RWPE2 (cell line): ENCODE measurements around the gene COA8.
A peak's percentile ranks its signal among the peaks of the same experiment; 100 is the strongest.

Experiments
- ATAC-seq: fragments of 200-7000 bp; cut with Tn5 transposase; 3 replicates; pipeline ENCODE4 v1.9.1; 2021; ENCODE audit warnings: low read depth
- DNase-seq: peaks from one replicate; pipeline ENCODE4 v3.0.0-alpha.2; 2020; ENCODE audit warnings: low spot score
- H3K27ac ChIP-seq: fragments of 450-650 bp; 2 replicates; pipeline ENCODE4 v1.5.1; 2017; ENCODE audit warnings: mild to moderate bottlenecking; ENCODE audit not compliant: poor library complexity, severe bottlenecking
- H3K27me3 ChIP-seq: fragments of 250-450 bp; sonication (Bioruptor Pico); 2 replicates; pipeline ENCODE4 v1.5.1; 2021; ENCODE audit warnings: mild to moderate bottlenecking, moderate library complexity; ENCODE audit not compliant: insufficient read depth, poor library complexity, severe bottlenecking
- H3K36me3 ChIP-seq: fragments of 250-450 bp; sonication (Bioruptor Pico); 2 replicates; pipeline ENCODE4 v1.5.1; 2020; ENCODE audit warnings: low read depth, mild to moderate bottlenecking, moderate library complexity
- H3K4me1 ChIP-seq: fragments of 250-450 bp; sonication (Bioruptor Pico); 2 replicates; pipeline ENCODE4 v1.5.1; 2021; ENCODE audit warnings: mild to moderate bottlenecking, moderate library complexity; ENCODE audit not compliant: insufficient read depth, poor library complexity, severe bottlenecking
- H3K4me3 ChIP-seq: fragments of 250-450 bp; sonication (Bioruptor Pico); 2 replicates; pipeline ENCODE4 v1.5.1; 2021; ENCODE audit warnings: mild to moderate bottlenecking, moderate library complexity; ENCODE audit not compliant: severe bottlenecking
- H3K9me3 ChIP-seq: fragments of 250-450 bp; sonication (Bioruptor Pico); 2 replicates; pipeline ENCODE4 v1.5.1; 2021; ENCODE audit warnings: mild to moderate bottlenecking, moderate library complexity; ENCODE audit not compliant: severe bottlenecking
- TF ChIP-seq, protein P1 (sequence below): fragments of 450-650 bp; IDR thresholded peaks from one replicate; pipeline ENCODE4 v1.5.1; 2017; ENCODE audit warnings: mild to moderate bottlenecking, moderate library complexity; ENCODE audit not compliant: poor library complexity, severe bottlenecking

COA8 gene

DNA sequence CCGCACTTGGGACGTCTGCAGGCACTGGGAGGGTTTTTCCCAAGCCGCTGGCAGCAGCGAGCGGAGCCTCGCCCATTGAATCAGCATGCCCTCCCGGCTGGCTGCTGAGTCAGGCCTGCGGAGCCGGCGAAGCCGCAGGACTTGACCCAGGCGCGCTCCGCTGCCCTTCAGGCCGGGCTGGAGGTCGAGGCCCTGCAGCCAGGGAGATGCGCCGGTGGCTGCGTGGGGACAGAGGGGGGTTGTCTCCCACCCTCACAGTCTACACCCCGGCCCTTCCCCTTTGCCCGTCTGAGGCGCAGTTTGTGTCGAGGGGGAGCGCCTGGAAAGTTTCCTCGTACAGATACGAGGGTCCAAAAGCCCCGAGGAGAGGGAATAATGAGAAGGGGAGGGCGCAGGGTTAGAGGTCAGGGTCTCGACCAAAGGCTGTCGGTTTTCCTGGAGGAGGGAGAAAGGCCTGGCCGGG lies 65.5 kb downstream of the COA8 start:
- Histone ChIP-seq H3K27ac (peak overlapping the region; percentile 87), H3K4me1 (peaks cover 22% of the 10 kb centered on the region)
- DNase-seq: peak; percentile 93

DNA sequence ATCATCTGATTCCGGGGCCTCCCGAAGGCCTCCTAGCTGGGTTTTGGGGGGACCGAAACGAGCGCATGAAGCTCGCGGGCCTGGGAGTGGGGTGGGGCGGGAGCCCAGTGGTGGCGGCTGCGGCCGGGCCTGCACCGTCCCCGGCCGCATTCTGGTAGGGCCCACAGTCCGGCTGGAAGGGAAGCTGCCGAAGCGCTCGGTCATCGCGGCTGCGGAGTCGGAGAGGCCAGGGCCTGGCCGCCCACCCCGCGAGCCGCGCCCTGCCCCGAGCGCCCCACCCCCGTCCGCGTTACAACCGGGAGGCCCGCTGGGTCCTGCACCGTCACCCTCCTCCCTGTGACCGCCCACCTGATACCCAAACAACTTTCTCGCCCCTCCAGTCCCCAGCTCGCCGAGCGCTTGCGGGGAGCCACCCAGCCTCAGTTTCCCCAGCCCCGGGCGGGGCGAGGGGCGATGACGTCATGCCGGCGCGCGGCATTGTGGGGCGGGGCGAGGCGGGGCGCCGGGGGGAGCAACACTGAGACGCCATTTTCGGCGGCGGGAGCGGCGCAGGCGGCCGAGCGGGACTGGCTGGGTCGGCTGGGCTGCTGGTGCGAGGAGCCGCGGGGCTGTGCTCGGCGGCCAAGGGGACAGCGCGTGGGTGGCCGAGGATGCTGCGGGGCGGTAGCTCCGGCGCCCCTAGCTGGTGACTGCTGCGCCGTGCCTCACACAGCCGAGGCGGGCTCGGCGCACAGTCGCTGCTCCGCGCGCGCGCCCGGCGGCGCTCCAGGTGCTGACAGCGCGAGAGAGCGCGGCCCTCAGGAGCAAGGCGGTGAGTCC lies 66.1 kb downstream of the COA8 start, which contains the start of gene KLC1:
TSS of gene KLC1 (plus strand) at position 528 of the 819 bp plus-strand sequence. CDS start 25,354 bp downstream, outside the sequence.
- Histone ChIP-seq H3K4me3 (peak within 1 kb of the TSS; percentile 94), H3K27ac (peak within 1 kb of the TSS; percentile 87), H3K27me3 (no peaks in the 10 kb centered on the region), H3K4me1 (peaks cover 22% of the 10 kb centered on the region), H3K9me3 (no peaks in the 10 kb centered on the region), H3K36me3 (peaks cover 21% of the 10 kb centered on the region)
- ATAC-seq (peak; percentile 35), DNase-seq (peak; percentile 83)
- TF ChIP-seq, protein P1, sequence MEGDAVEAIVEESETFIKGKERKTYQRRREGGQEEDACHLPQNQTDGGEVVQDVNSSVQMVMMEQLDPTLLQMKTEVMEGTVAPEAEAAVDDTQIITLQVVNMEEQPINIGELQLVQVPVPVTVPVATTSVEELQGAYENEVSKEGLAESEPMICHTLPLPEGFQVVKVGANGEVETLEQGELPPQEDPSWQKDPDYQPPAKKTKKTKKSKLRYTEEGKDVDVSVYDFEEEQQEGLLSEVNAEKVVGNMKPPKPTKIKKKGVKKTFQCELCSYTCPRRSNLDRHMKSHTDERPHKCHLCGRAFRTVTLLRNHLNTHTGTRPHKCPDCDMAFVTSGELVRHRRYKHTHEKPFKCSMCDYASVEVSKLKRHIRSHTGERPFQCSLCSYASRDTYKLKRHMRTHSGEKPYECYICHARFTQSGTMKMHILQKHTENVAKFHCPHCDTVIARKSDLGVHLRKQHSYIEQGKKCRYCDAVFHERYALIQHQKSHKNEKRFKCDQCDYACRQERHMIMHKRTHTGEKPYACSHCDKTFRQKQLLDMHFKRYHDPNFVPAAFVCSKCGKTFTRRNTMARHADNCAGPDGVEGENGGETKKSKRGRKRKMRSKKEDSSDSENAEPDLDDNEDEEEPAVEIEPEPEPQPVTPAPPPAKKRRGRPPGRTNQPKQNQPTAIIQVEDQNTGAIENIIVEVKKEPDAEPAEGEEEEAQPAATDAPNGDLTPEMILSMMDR: no peak

More for the DNA sequence above, 65.5 kb downstream of the COA8 start:
- peak; percentile 71 for ATAC-seq
- TF ChIP-seq, protein P1: no peak
- Histone ChIP-seq H3K9me3 (no peaks in the 10 kb centered on the region), H3K4me3 (peak overlapping the region; percentile 94), H3K27me3 (no peaks in the 10 kb centered on the region), H3K36me3 (peaks cover 18% of the 10 kb centered on the region)

DNA sequence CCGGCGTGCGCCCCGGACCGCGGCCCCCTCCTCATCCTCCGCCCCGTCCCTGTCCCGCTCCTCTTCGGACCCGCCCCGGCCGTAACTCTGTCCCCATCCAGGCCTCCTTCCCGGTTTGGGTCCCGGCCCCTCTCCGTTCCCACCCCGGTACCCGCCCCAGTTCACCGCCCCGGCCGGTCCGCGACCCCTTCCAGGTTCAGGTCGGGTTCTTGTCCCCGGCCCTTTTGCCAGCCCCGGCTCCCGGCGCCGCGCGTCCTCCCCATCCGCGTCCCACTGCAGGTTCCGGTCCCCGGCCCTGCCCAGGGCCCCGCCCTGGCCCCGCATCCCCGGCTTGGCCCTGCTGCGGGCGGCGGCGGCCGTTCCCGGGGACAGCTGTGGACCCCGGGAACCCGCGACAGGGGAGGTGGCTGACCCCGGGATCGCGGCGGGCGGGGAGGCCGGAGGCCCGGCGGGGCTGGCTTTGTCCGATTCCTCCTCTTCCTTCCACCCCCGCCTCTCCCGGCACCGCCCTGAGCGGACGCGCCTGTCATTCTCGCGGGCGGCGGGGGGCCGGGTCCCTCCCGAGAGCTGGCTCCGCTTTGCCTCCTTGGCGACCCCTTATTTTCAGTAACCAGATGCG lies 66.9 kb downstream of the COA8 start:
- peaks cover 16% of the 10 kb centered on the region for H3K4me1 ChIP-seq
- ATAC-seq (peak; percentile 7; the same call in 2 of the 3 replicates), DNase-seq (no peak)
- no peaks in the 10 kb centered on the region for H3K27me3 ChIP-seq
- H3K36me3 ChIP-seq: peaks cover 26% of the 10 kb centered on the region
- peak overlapping the region; percentile 94 for H3K4me3 ChIP-seq
- no peaks in the 10 kb centered on the region for H3K9me3 ChIP-seq
- peak overlapping the region; percentile 87 for H3K27ac ChIP-seq
- TF ChIP-seq, protein P1: no peak

DNA sequence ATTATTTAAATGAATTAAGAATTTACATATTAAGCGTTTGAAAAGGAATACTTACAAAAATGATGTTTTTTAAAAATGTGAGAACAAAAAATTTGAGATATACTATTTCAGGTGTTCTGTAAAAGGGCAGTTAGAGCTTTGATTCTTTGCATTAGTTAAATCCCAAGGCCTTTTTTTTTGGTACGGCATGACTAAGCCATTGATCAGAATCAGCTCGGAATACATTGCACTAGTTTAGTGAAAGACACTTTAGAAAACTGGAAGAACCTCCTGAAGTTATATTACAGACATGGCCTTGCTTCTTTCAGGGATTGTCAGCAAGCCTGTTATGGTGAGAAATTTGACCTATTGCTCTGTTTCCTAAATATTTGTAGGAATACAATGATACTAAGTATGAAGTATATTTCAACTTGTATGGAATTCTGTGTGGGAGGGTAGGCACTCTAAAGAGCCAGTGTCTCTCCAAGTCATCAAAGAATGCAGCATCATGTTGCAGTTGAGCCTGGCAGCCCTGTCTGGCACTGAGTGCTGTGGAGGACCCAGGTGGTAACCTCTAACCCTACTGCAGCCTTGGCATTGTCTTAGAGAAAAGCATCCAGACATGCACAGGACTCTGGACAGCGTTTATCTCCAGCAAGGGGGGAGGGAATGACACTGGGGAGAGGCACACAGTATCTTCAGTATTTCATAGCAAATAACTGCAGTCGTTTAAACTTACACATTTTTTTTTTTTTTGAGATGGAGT lies 67.8 kb downstream of the COA8 start:
- TF ChIP-seq, protein P1: no peak
- no peaks in the 10 kb centered on the region for H3K9me3 ChIP-seq
- peak overlapping the region; percentile 87 for H3K27ac ChIP-seq
- H3K27me3 ChIP-seq: no peaks in the 10 kb centered on the region
- H3K4me3 ChIP-seq: peak overlapping the region; percentile 94
- peaks cover 33% of the 10 kb centered on the region for H3K36me3 ChIP-seq
- ATAC-seq: no peak
- no peak for DNase-seq
- H3K4me1 ChIP-seq: peaks cover 7% of the 10 kb centered on the region
